H1 (cell line): Measurements from ENCODE around the gene RBM46. TPM values are rescaled to one million over a fixed set of nuclear protein-coding genes. Genes with fewer than 3 reads are reported as not detected.

Experiments
- CTCF ChIA-PET: fragments of 300-600 bp; sonication (Branson Sonifier 250); formaldehyde crosslinking; loops from one replicate; lab custom pipeline; 2021; ENCODE audit not compliant: partially characterized antibody; lab: Charles Lee
- POLR2A ChIA-PET: fragments of 300-600 bp; sonication (Branson Sonifier 250); formaldehyde crosslinking; loops from one replicate; lab custom pipeline; 2021; ENCODE audit warnings: inconsistent platforms; ENCODE audit not compliant: partially characterized antibody; lab: Charles Lee
- DNase-seq, 2 experiments: peaks; one replicate each; pipeline versions ENCODE4 v3.0.0 to v3.0.0-alpha.2; 2010 to 2022; ENCODE audit warnings: low spot score in 2 of 2, low read depth in 1 of 2, mixed read lengths in 1 of 2
- FAIRE-seq: peaks from 2 replicates; lab custom pipeline; 2011; peaks lifted over from hg19 to GRCh38; lab: Jason Lieb, UNC
- H2AFZ ChIP-seq: 2 replicates; pipeline ENCODE4 v1.8.1; 2012; ENCODE audit warnings: low read length, inconsistent platforms
- H2AK5ac ChIP-seq: 2 replicates; pipeline ENCODE4 v1.6.1; 2013; ENCODE audit warnings: low read depth, low read length
- H2BK120ac ChIP-seq: replicated peaks from 2 replicates; pipeline ENCODE3; 2013; ENCODE audit warnings: low read depth, low read length, inconsistent platforms
- H2BK12ac ChIP-seq: 2 replicates; pipeline ENCODE4 v1.6.1; 2013; ENCODE audit warnings: low read depth, low read length
- H2BK15ac ChIP-seq: 2 replicates; pipeline ENCODE4 v1.6.1; 2013; ENCODE audit warnings: low read length
- H2BK20ac ChIP-seq: 2 replicates; pipeline ENCODE4 v1.6.1; 2013; ENCODE audit warnings: low read length
- H2BK5ac ChIP-seq: 2 replicates; pipeline ENCODE4 v1.6.1; 2013; ENCODE audit warnings: low read depth, low read length
- H3K14ac ChIP-seq: 2 replicates; pipeline ENCODE4 v1.6.1; 2013; ENCODE audit warnings: inconsistent platforms; ENCODE audit not compliant: insufficient read length
- H3K18ac ChIP-seq: 2 replicates; pipeline ENCODE4 v1.6.1; 2013; ENCODE audit warnings: low read length; ENCODE audit errors: extremely low read depth
- H3K23ac ChIP-seq: 2 replicates; pipeline ENCODE4 v1.6.1; 2013; ENCODE audit warnings: inconsistent platforms; ENCODE audit not compliant: insufficient read length
- H3K23me2 ChIP-seq: 2 replicates; pipeline ENCODE4 v1.6.1; 2013; ENCODE audit warnings: low read depth, low read length
- H3K27ac ChIP-seq: 2 replicates; pipeline ENCODE4 v1.6.1; 2011; ENCODE audit warnings: low read depth, low read length, inconsistent platforms
- H3K27me3 ChIP-seq, 4 experiments: replicated peaks in 1 of 4; 1 replicate in 1 of 4; 2 replicates in 3 of 4; pipeline versions ENCODE4 v1.6.1 to v1.8.1; 2011 to 2013; ENCODE audit warnings: low read length in 3 of 4, mild to moderate bottlenecking in 3 of 4, inconsistent platforms in 2 of 4, mixed read lengths in 2 of 4, moderate library complexity in 1 of 4; ENCODE audit not compliant: control insufficient read depth in 3 of 4, insufficient read depth in 3 of 4; ENCODE audit errors: extremely low read depth in 1 of 4
- H3K36me3 ChIP-seq, 4 experiments: 2 replicates each; pipeline versions ENCODE4 v1.6.1 to v1.8.1; 2011 to 2013; ENCODE audit warnings: mild to moderate bottlenecking in 4 of 4, low read length in 3 of 4, moderate library complexity in 2 of 4, control low read depth in 1 of 4, inconsistent platforms in 1 of 4; ENCODE audit not compliant: insufficient read depth in 4 of 4, control insufficient read depth in 2 of 4
- H3K4ac ChIP-seq: replicated peaks from 2 replicates; pipeline ENCODE3; 2013; ENCODE audit warnings: low read length, low read depth, mixed read lengths, inconsistent platforms; ENCODE audit not compliant: insufficient read length
- H3K4me1 ChIP-seq, 4 experiments: replicated peaks in 1 of 4; 1 replicate in 1 of 4; 2 replicates in 3 of 4; pipeline versions ENCODE4 v1.6.1 to v1.8.1; 2011 to 2013; ENCODE audit warnings: low read length in 3 of 4, inconsistent platforms in 2 of 4, mixed read lengths in 1 of 4; ENCODE audit not compliant: insufficient read depth in 4 of 4, control insufficient read depth in 3 of 4
- H3K4me2 ChIP-seq, 2 experiments: 2 replicates each; pipeline versions ENCODE4 v1.6.1 to v1.8.1; 2011 to 2013; ENCODE audit warnings: low read depth in 2 of 2, low read length in 2 of 2, control low read depth in 1 of 2, inconsistent platforms in 1 of 2, mild to moderate bottlenecking in 1 of 2; ENCODE audit not compliant: insufficient read depth in 1 of 2
- H3K4me3 ChIP-seq, 4 experiments: fragments of 200-600, 300-600 bp in 1 of 4; sonication (generic), shearing (Covaris generic), sonication (Bioruptor Twin) in 1 of 4; 2 replicates each; pipeline versions ENCODE4 v1.5.1 to v1.8.1; 2011 to 2016; ENCODE audit warnings: low read length in 4 of 4, low read depth in 3 of 4, control low read depth in 2 of 4, inconsistent platforms in 2 of 4, mild to moderate bottlenecking in 2 of 4, mixed read lengths in 1 of 4, moderate library complexity in 1 of 4; ENCODE audit not compliant: insufficient read depth in 2 of 4; ENCODE audit errors: extremely low read depth in 1 of 4
- H3K56ac ChIP-seq: replicated peaks from 2 replicates; pipeline ENCODE3; 2013; ENCODE audit warnings: low read depth, mild to moderate bottlenecking, mixed read lengths, low read length, inconsistent platforms; ENCODE audit not compliant: insufficient read length
- H3K79me1 ChIP-seq: 2 replicates; pipeline ENCODE4 v1.6.1; 2013; ENCODE audit warnings: low read depth, low read length, control low read depth
- H3K79me2 ChIP-seq, 2 experiments: 2 replicates each; pipeline versions ENCODE4 v1.6.1 to v1.8.1; 2012 to 2013; ENCODE audit warnings: low read length in 2 of 2, mild to moderate bottlenecking in 2 of 2, inconsistent platforms in 1 of 2; ENCODE audit not compliant: insufficient read depth in 2 of 2, control insufficient read depth in 1 of 2
- H3K9ac ChIP-seq, 4 experiments: replicated peaks in 1 of 4; 1 replicate in 1 of 4; 2 replicates in 3 of 4; pipeline versions ENCODE4 v1.6.1 to v1.8.1; 2011 to 2013; ENCODE audit warnings: low read depth in 3 of 4, low read length in 3 of 4, control low read depth in 2 of 4, mild to moderate bottlenecking in 2 of 4, moderate library complexity in 2 of 4, inconsistent platforms in 1 of 4; ENCODE audit errors: extremely low read depth in 1 of 4
- H3K9me3 ChIP-seq, 2 experiments: 2 replicates each; pipeline versions ENCODE4 v1.6.1 to v1.8.1; 2012 to 2013; ENCODE audit warnings: mild to moderate bottlenecking in 2 of 2, moderate library complexity in 2 of 2, control low read depth in 1 of 2, inconsistent platforms in 1 of 2, low read depth in 1 of 2, low read length in 1 of 2, mixed read lengths in 1 of 2; ENCODE audit not compliant: insufficient read depth in 2 of 2
- H4K20me1 ChIP-seq, 2 experiments: replicated peaks in 1 of 2; 2 replicates each; pipeline versions ENCODE3 to v1.8.1; 2011 to 2013; ENCODE audit warnings: inconsistent platforms in 2 of 2, low read length in 2 of 2, mild to moderate bottlenecking in 1 of 2; ENCODE audit not compliant: insufficient read depth in 2 of 2, control insufficient read depth in 1 of 2
- H4K5ac ChIP-seq: 2 replicates; pipeline ENCODE4 v1.6.1; 2013; ENCODE audit warnings: low read length, low read depth, mixed read lengths, inconsistent platforms; ENCODE audit not compliant: insufficient read length
- H4K8ac ChIP-seq: 2 replicates; pipeline ENCODE4 v1.8.0; 2013; ENCODE audit warnings: mild to moderate bottlenecking, moderate library complexity, low read length, inconsistent platforms; ENCODE audit not compliant: insufficient read depth; ENCODE audit errors: extremely low read depth
- H4K91ac ChIP-seq: replicated peaks from 2 replicates; pipeline ENCODE3; 2013; ENCODE audit warnings: low read length, mixed read lengths, inconsistent platforms; ENCODE audit not compliant: insufficient read length
- CHD2 ChIP-seq: IDR thresholded peaks from 2 replicates; pipeline ENCODE4 v1.6.1; 2012; ENCODE audit warnings: low read length, improper control_type of control experiment
- GTF2F1 ChIP-seq: IDR thresholded peaks from 2 replicates; pipeline ENCODE4 v1.6.1; 2012; ENCODE audit warnings: low read depth, low read length, improper control_type of control experiment, borderline replicate concordance
- KDM1A ChIP-seq: fragments of 200-600, 300-600 bp; sonication (generic); IDR thresholded peaks from 2 replicates; pipeline ENCODE4 v1.7.1; 2016; ENCODE audit warnings: mild to moderate bottlenecking, low read length, borderline replicate concordance
- NANOG ChIP-seq: IDR thresholded peaks from 2 replicates; pipeline ENCODE4 v1.6.1; 2011; ENCODE audit warnings: low read length, low read depth, mild to moderate bottlenecking, inconsistent platforms; ENCODE audit not compliant: insufficient read depth, poor library complexity, severe bottlenecking
- RAD21 ChIP-seq, 2 experiments: IDR thresholded peaks in 1 of 2; conservative IDR thresholded peaks in 1 of 2; 2 replicates each; pipeline ENCODE4 v1.6.1; 2011; ENCODE audit warnings: low read depth in 2 of 2, low read length in 2 of 2, improper control_type of control experiment in 1 of 2, inconsistent platforms in 1 of 2, mild to moderate bottlenecking in 1 of 2, moderate library complexity in 1 of 2
- SP4 ChIP-seq: IDR thresholded peaks from 2 replicates; pipeline ENCODE4 v1.6.1; 2012; ENCODE audit warnings: low read length, inconsistent platforms
- SUZ12 ChIP-seq: fragments of 200-600 bp; sonication (generic); IDR thresholded peaks from 2 replicates; pipeline ENCODE4 v1.6.1; 2012; ENCODE audit warnings: mild to moderate bottlenecking, inconsistent platforms, low read length, moderate library complexity, mixed read lengths
- WGBS, 2 experiments: shearing (Covaris generic) in 1 of 2; methylation state at CpG; one replicate each; pipeline versions ENCODE4 v1.1.6 to v1.1.7; 2013 to 2015; ENCODE audit warnings: low lambda C conversion rate in 2 of 2, mixed read lengths in 2 of 2, inconsistent platforms in 1 of 2, low coverage in 1 of 2, missing lambda C conversion rate in 1 of 2; ENCODE audit not compliant: insufficient replicate concordance in 2 of 2, insufficient coverage in 1 of 2, insufficient read length in 1 of 2; ENCODE audit errors: extremely low coverage in 1 of 2, missing lambda C conversion rate in 1 of 2; 5-methylcytosine and 5-hydroxymethylcytosine counted together
- long read RNA-seq, 2 experiments: library from RNA in 1 of 2; library from capped mRNA in 1 of 2; stranded (forward); transcript quantifications; one replicate each; pipeline ENCODE4 v2.0.0, GENCODE V29; 2021; ENCODE audit warnings: inconsistent platforms in 1 of 2
- polyA minus RNA-seq, 3 experiments: library from RNA; depleted of rRNA, polyadenylated mRNA; stranded (reverse); fragments of >200 nt; gene quantifications; 1 replicate in 2 of 3; 2 replicates in 1 of 3; pipeline ENCODE4 v1.2.3, GENCODE V29; 2011
- polyA plus RNA-seq, 7 experiments: library from polyadenylated mRNA; depleted of rRNA in 3 of 7; stranded (reverse) in 5 of 7; unstranded in 2 of 7; fragments of >200 nt in 5 of 7; fragments of 200-250 nt in 2 of 7; gene quantifications; 1 replicate in 5 of 7; 2 replicates in 1 of 7; 4 replicates in 1 of 7; pipeline versions ENCODE4 v1.2.1 to v1.2.3, GENCODE V29; 2011 to 2013; ENCODE audit warnings: missing spikeins in 2 of 7, mixed read lengths in 2 of 7
- total RNA-seq: library from RNA; stranded (reverse); fragmentation: NEBNext Ultra II Directional; extraction: Animal tissue kit (Norgen Biotek cat#: 25700); gene quantifications from 2 replicates; pipeline ENCODE4 v1.2.1, GENCODE V29; 2021

The RBM46 gene, protein sequence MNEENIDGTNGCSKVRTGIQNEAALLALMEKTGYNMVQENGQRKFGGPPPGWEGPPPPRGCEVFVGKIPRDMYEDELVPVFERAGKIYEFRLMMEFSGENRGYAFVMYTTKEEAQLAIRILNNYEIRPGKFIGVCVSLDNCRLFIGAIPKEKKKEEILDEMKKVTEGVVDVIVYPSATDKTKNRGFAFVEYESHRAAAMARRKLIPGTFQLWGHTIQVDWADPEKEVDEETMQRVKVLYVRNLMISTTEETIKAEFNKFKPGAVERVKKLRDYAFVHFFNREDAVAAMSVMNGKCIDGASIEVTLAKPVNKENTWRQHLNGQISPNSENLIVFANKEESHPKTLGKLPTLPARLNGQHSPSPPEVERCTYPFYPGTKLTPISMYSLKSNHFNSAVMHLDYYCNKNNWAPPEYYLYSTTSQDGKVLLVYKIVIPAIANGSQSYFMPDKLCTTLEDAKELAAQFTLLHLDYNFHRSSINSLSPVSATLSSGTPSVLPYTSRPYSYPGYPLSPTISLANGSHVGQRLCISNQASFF
- total RNA-seq (0.29 and 0.54 TPM in 2 replicates), polyA plus RNA-seq (2011; rRNA removed) (0.06 and 0.12 TPM in 2 replicates), polyA minus RNA-seq (2011; rRNA and poly(A)+ RNA removed) (0.16 and 0.20 TPM in 2 replicates)
- 0.23 TPM for polyA plus RNA-seq (2011; cell fraction: cytosol; rRNA removed)
- polyA plus RNA-seq (2011; cell fraction: nucleus; rRNA removed) = 0.20 TPM
- polyA plus RNA-seq (2012, experiment 1 of 2) = 0.20 to 0.73 TPM (median 0.27 TPM) in 4 replicates
- polyA plus RNA-seq (2012, experiment 2 of 2) = not detected
- 0.53 TPM for polyA plus RNA-seq (2013, experiment 1 of 2)
- polyA plus RNA-seq (2013, experiment 2 of 2) = 0.53 TPM
- polyA minus RNA-seq (2011; cell fraction: cytosol; rRNA and poly(A)+ RNA removed) = not detected
- polyA minus RNA-seq (2011; cell fraction: nucleus; rRNA and poly(A)+ RNA removed) = 0.40 TPM
- long read RNA-seq, experiment 1 = 0 reads
- long read RNA-seq, experiment 2 = 0 reads

DNA sequence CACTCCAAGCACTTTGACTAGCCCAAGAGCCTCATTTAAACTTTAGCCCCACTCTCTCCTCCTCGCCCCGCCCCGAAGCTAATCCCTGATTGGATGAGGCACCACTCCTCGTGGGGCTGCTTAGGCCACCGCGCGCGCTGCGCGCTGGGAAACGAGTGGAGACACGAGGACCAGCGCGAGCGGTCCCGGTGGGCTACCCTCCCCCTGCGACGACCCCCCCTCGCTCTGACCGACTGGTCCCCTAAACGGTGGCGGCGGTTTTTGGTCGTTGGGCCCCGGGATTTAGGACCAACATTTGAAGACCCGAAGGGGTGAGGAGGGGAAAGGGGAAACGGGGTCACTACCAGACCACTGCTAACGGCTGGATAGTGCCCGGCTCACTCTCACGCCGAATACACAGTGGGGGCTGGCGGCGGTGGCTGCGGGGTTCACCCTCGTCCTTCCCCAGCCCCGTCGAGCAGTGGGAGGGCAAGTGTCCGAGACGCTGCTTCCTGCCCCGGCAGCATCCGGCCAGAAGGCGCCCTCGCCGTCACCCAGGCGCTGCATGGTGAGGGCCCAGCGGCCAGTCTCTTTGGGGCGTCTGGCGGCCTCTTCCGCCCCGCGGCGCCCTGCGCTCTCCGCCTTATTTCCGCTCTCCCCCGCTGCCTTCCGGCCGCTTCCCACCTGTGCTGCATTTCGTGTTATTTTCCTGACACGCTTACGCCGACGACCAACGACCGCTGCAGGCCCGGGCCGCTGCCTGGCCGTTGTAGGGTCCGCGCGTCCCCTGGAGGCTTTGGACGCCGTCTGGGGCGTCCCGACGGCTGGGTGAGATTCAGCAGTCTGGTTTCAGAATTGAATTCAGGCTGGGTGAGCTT, at the start of gene RBM46:
Gene RBM46, plus strand, starts transcription at position 147 of the 857 bp plus-strand sequence. CDS start 15,481 bp downstream, outside the sequence.
- Histone ChIP-seq H3K4me3 (no peak within 1 kb of the TSS), H3K79me2 (no peaks in the 10 kb centered on the region), H3K9ac (no peak within 1 kb of the TSS), H3K4ac (no peak within 1 kb of the TSS), H2BK15ac (no peak within 1 kb of the TSS), H3K23me2 (no peaks in the 10 kb centered on the region), H3K27ac (no peak within 1 kb of the TSS), H2AFZ (peak within 1 kb of the TSS; percentile 82; the same call in 1 of the 2 replicates), H2BK5ac (no peak within 1 kb of the TSS), H2BK12ac (no peak within 1 kb of the TSS), H4K5ac (no peak within 1 kb of the TSS), H4K8ac (peak within 1 kb of the TSS; percentile 83; the same call in 1 of the 2 replicates), H3K36me3 (no peaks in the 10 kb centered on the region), H3K9me3 (no peaks in the 10 kb centered on the region), H2BK120ac (no peak within 1 kb of the TSS), H3K4me1 (no peaks in the 10 kb centered on the region), H3K18ac (no peak within 1 kb of the TSS), H3K4me2 (no peak within 1 kb of the TSS), H4K20me1 (no peaks in the 10 kb centered on the region), H2BK20ac (no peak within 1 kb of the TSS), H4K91ac (no peak within 1 kb of the TSS), H3K23ac (no peak within 1 kb of the TSS), H3K79me1 (no peaks in the 10 kb centered on the region), H3K14ac (no peak within 1 kb of the TSS), H2AK5ac (no peak within 1 kb of the TSS)
- CTCF ChIA-PET = interaction anchor here (0.9 to 6.4 kb wide), 14 partner anchors 10 to 451 kb away, joined by 3 to 89 read pairs (median 3); no protein-coding TSS in a partner anchor
- peak in 1 of 2 experiments; percentile 48 for DNase-seq
- no peak for FAIRE-seq
- POLR2A ChIA-PET = interaction anchor here (0.5 to 1.2 kb wide), 3 partner anchors 37 to 100 kb away, joined by 3 to 7 read pairs (median 3); partner anchors contain the start of gene LRAT
- WGBS, 2 experiments = 95% methylated on average over 33 of the region's 76 CpGs; no CpG with 5 or more reads in 1 of the 2 experiments
- TF ChIP-seq GTF2F1 = no peak
- TF ChIP-seq SP4 = no peak
- no peak for TF ChIP-seq SUZ12
- TF ChIP-seq KDM1A = no peak
- TF ChIP-seq NANOG = no peak
- TF ChIP-seq CHD2 = no peak
- TF ChIP-seq RAD21 (IDR thresholded peaks at IDR 0.05 in 1 of 2, conservative IDR thresholded peaks at IDR 0.05 in 1 of 2; ENCODE audit: low read depth in 2 of 2, low read length in 2 of 2) = no peak
- TF ChIP-seq, all 59 proteins: peak for 0
- H3K27me3 ChIP-seq = no peaks in the 10 kb centered on the region
- no peak within 1 kb of the TSS for H3K56ac ChIP-seq
